K562 (cell line): Measurements from ENCODE around the gene TSPAN14. TPM values are rescaled to one million over a fixed set of nuclear protein-coding genes. Genes with fewer than 3 reads are reported as not detected.

Source experiments
- CC2D1A ChIP-seq: fragments of 450-650 bp; IDR thresholded peaks from 2 replicates; pipeline ENCODE4 v1.6.1; 2017; ENCODE audit warnings: mild to moderate bottlenecking
- FOXJ3 ChIP-seq: sonication (generic); formaldehyde crosslinking; IDR thresholded peaks from 2 replicates; pipeline ENCODE4 v1.4.0; 2020; ENCODE audit warnings: mild to moderate bottlenecking, missing genetic modification reagents
- HBP1 ChIP-seq: fragments of 450-650 bp; formaldehyde crosslinking; IDR thresholded peaks from 2 replicates; pipeline ENCODE4 v1.4.0; 2022; ENCODE audit warnings: missing genetic modification characterization
- HEY1 ChIP-seq: fragments of 250-450 bp; sonication (Bioruptor Pico); IDR thresholded peaks from 2 replicates; pipeline ENCODE4 v1.5.0; 2020; ENCODE audit warnings: mild to moderate bottlenecking, moderate library complexity, borderline replicate concordance
- HNRNPUL1 ChIP-seq: fragments of 200-400 bp; formaldehyde crosslinking; IDR thresholded peaks from 2 replicates; pipeline ENCODE4 v1.6.1; 2017; ENCODE audit warnings: low read length
- KAT2B ChIP-seq: IDR thresholded peaks from one replicate; pipeline ENCODE4 v1.6.1; 2012; ENCODE audit warnings: low read depth, mild to moderate bottlenecking, control low read depth, inconsistent platforms, low read length, moderate library complexity
- KAT7 ChIP-seq: sonication (generic); formaldehyde crosslinking; IDR thresholded peaks from 2 replicates; pipeline ENCODE4 v1.8.0; 2022; ENCODE audit warnings: missing genetic modification reagents, mild to moderate bottlenecking, borderline replicate concordance
- KDM5B ChIP-seq: fragments of 200-600 bp; sonication (generic); IDR thresholded peaks from 2 replicates; pipeline ENCODE4 v1.6.1; 2012; ENCODE audit warnings: low read depth, mild to moderate bottlenecking, moderate library complexity, low read length, control low read depth, inconsistent platforms; ENCODE audit not compliant: insufficient replicate concordance
- MAFK ChIP-seq: IDR thresholded peaks from 2 replicates; pipeline ENCODE4 v1.6.1; 2011; ENCODE audit warnings: low read length, improper control_type of control experiment
- MAZ ChIP-seq, 2 experiments: fragments of 450-650 bp in 1 of 2; sonication (generic) in 1 of 2; formaldehyde crosslinking; IDR thresholded peaks in 1 of 2; conservative IDR thresholded peaks in 1 of 2; 2 replicates each; pipeline versions ENCODE4 v1.4.0 to v1.5.0; 2020; ENCODE audit warnings: mild to moderate bottlenecking in 1 of 2, missing genetic modification reagents in 1 of 2
- RAD51 ChIP-seq: fragments of 450-650 bp; IDR thresholded peaks from 2 replicates; pipeline ENCODE4 v1.7.1; 2016; ENCODE audit warnings: low read depth, mild to moderate bottlenecking, borderline replicate concordance
- RBM14 ChIP-seq: fragments of 200-400 bp; formaldehyde crosslinking; IDR thresholded peaks from 2 replicates; pipeline ENCODE4 v1.6.1; 2018; ENCODE audit warnings: low read depth, mild to moderate bottlenecking, low read length, moderate library complexity, borderline replicate concordance; ENCODE audit not compliant: insufficient read depth
- RBM22 ChIP-seq: fragments of 200-400 bp; formaldehyde crosslinking; IDR thresholded peaks from 2 replicates; pipeline ENCODE4 v1.6.1; 2018; ENCODE audit warnings: low read length, low read depth; ENCODE audit not compliant: poor library complexity, severe bottlenecking
- UBTF ChIP-seq, 2 experiments: IDR thresholded peaks; 2 replicates each; pipeline ENCODE4 v1.6.1; 2012; ENCODE audit warnings: improper control_type of control experiment in 2 of 2, low read depth in 2 of 2, low read length in 2 of 2, borderline replicate concordance in 1 of 2
- ZMIZ1 ChIP-seq, 2 experiments: fragments of 150-350 bp in 1 of 2; IDR thresholded peaks; 2 replicates each; pipeline ENCODE4 v1.6.1; 2012 to 2016; ENCODE audit warnings: low read depth in 2 of 2, low read length in 2 of 2, mild to moderate bottlenecking in 1 of 2, moderate library complexity in 1 of 2
- ZNF121 ChIP-seq: sonication (generic); formaldehyde crosslinking; conservative IDR thresholded peaks from 2 replicates; pipeline ENCODE4 v1.8.0; 2022; ENCODE audit warnings: missing genetic modification reagents
- ZNF175 ChIP-seq: fragments of 200-800 bp; sonication (Bioruptor generic); IDR thresholded peaks from 2 replicates; pipeline ENCODE4 v1.6.1; 2016; ENCODE audit warnings: low read depth, mild to moderate bottlenecking, missing genetic modification characterization, missing compliant biosample characterization
- ZNF217 ChIP-seq: sonication (generic); formaldehyde crosslinking; IDR thresholded peaks from 2 replicates; pipeline ENCODE4 v1.8.0; 2022; ENCODE audit warnings: mild to moderate bottlenecking, missing genetic modification reagents
- ZNF224 ChIP-seq: sonication (generic); formaldehyde crosslinking; IDR thresholded peaks from 2 replicates; pipeline ENCODE4 v1.8.0; 2022; ENCODE audit warnings: mild to moderate bottlenecking, missing genetic modification reagents
- ZNF586 ChIP-seq: fragments of 450-650 bp; formaldehyde crosslinking; conservative IDR thresholded peaks from 2 replicates; pipeline ENCODE4 v1.4.0; 2020; ENCODE audit warnings: mild to moderate bottlenecking, moderate library complexity
- polyA plus RNA-seq, 8 experiments: library from polyadenylated mRNA; depleted of rRNA in 4 of 8; stranded (reverse) in 5 of 8; unstranded in 3 of 8; fragments of >200 nt; fragmentation: Nextera tagmentation in 2 of 8; fragmentation: Illumina TruSeq in 1 of 8; extraction: Ambion mirVana in 2 of 8; extraction: Trizol in 1 of 8; gene quantifications; 2 replicates each; pipeline versions ENCODE4 v1.2.1 to v1.2.3, GENCODE V29; 2011 to 2014; ENCODE audit warnings: inconsistent platforms in 1 of 8, missing spikeins in 1 of 8
- total RNA-seq, 7 experiments: library from RNA; depleted of rRNA in 6 of 7; stranded (reverse); fragments of >200 nt in 6 of 7; fragmentation: Illumina TruSeq in 2 of 7; extraction: Trizol in 2 of 7; gene quantifications; 2 replicates each; pipeline versions ENCODE4 v1.2.1 to v1.2.3, GENCODE V29; 2011 to 2021; ENCODE audit warnings: low replicate concordance in 1 of 7

Gene TSPAN14
- total and polyA plus RNA-seq, 9 of the 15 experiments (the other 6 are each of a cell fraction or from before 2014, with no cell fraction given) = 5.8 to 92.9 (median 23.3) TPM

- no peak for TF ChIP-seq HBP1 (CRISPR knock-in tag)
- TF ChIP-seq RAD51 = no peak; the same call in 1 of the 2 replicates
- TF ChIP-seq HNRNPUL1 = no peak
- no peak for TF ChIP-seq RBM22
- TF ChIP-seq UBTF (IDR thresholded peaks at IDR 0.05; ENCODE audit: borderline replicate concordance in 1 of 2, low read depth in 2 of 2, low read length in 2 of 2) = peak; percentile 93 to 98; a peak in 3 of 4 replicates
- TF ChIP-seq CC2D1A = no peak
- TF ChIP-seq ZMIZ1 (IDR thresholded peaks at IDR 0.05; ENCODE audit: low read depth in 2 of 2, low read length in 2 of 2) = no peak
- TF ChIP-seq KAT2B = no peak
- no peak for TF ChIP-seq ZNF217 (CRISPR knock-in tag)
- peak; percentile 27; the same call in 1 of the 2 replicates for TF ChIP-seq KAT7 (CRISPR knock-in tag)
- no peak for TF ChIP-seq ZNF224 (CRISPR knock-in tag)
- no peak for TF ChIP-seq RBM14
- TF ChIP-seq MAFK = no peak
- TF ChIP-seq ZNF121 (CRISPR knock-in tag) = no peak
- TF ChIP-seq ZNF586 (CRISPR knock-in tag) = no peak
- no peak for TF ChIP-seq HEY1
- TF ChIP-seq MAZ (CRISPR knock-in tag; conservative IDR thresholded peaks at IDR 0.05 in 1 of 2, IDR thresholded peaks at IDR 0.05 in 1 of 2) = peak; percentile 40 to 80; a peak in 3 of 4 replicates
- TF ChIP-seq ZNF175 (CRISPR knock-in tag) = no peak
- TF ChIP-seq KDM5B = no peak
- no peak for TF ChIP-seq FOXJ3 (CRISPR knock-in tag)
Observed at GRCh38 chr10:80459047-80459865, 5.1 kb downstream of the TSPAN14 start (continued).
